Measurements from ENCODE around the gene MLN. TPM values are rescaled to one million over a fixed set of nuclear protein-coding genes. Genes with fewer than 3 reads are reported as not detected.

Gene MLN
- total RNA-seq, 1 experiment from 2014 or later, result not detected

- no peaks in the 10 kb centered on the region for H3K9me3 ChIP-seq (ENCODE audit: control insufficient read depth in 1 of 2, insufficient read depth in 1 of 2, low read depth in 1 of 2, low read length in 2 of 2)
- H3K9ac ChIP-seq (ENCODE audit: low read length), result no peak overlapping the region
- H4K20me1 ChIP-seq (ENCODE audit: insufficient read depth), result no peaks in the 10 kb centered on the region
- no peak for DNase-seq (ENCODE audit: low read depth, low spot score)
- no peaks in the 10 kb centered on the region for H3K9me2 ChIP-seq (ENCODE audit: insufficient read depth)
- no peak overlapping the region for H3K27ac ChIP-seq (ENCODE audit: low read depth, low read length)
- H3K4me3 ChIP-seq (replicated peaks in 1 of 2; ENCODE audit: low read depth in 1 of 2, low read length in 2 of 2), result no peak overlapping the region
- no peak overlapping the region for H3K4me2 ChIP-seq (ENCODE audit: low read length)
- CTCF ChIA-PET, result interaction anchor here (1.5 kb wide), 1 partner anchor 14 kb away, joined by 3 read pairs; no protein-coding TSS in a partner anchor
- no peaks in the 10 kb centered on the region for H3K79me2 ChIP-seq (ENCODE audit: insufficient read depth, low read length)
- intact Hi-C loops (cut with micrococcal nuclease), result no loop called here
- no peak for ATAC-seq
- peaks cover 21 to 39% of the 10 kb centered on the region in 2 experiments for H3K4me1 ChIP-seq (ENCODE audit: control insufficient read depth in 1 of 2, insufficient read depth in 2 of 2, low read length in 2 of 2)
- POLR2A ChIA-PET, result no interaction called here
- RAD21 ChIA-PET (ENCODE audit: low non-redundant PET in 1 of 2, low total read pairs in 2 of 2, uncharacterized antibody in 2 of 2, unreplicated experiment in 2 of 2), result no interaction called here
- no TSS peak for BruUV-seq (replicated peaks)
- H3K27me3 ChIP-seq (ENCODE audit: insufficient read depth, low read length), result no peaks in the 10 kb centered on the region
- no peaks in the 10 kb centered on the region for H3K36me3 ChIP-seq (ENCODE audit: control insufficient read depth in 1 of 2, insufficient read depth in 2 of 2, low read length in 2 of 2)
- TF ChIP-seq EGR1 (IDR thresholded peaks at IDR 0.05; ENCODE audit: low read depth) (no peak), POLR2A (IDR thresholded peaks at IDR 0.05; ENCODE audit: borderline replicate concordance, extremely low read depth, insufficient read depth, insufficient read length) (no peak), ZNF274 (IDR thresholded peaks at IDR 0.05; ENCODE audit: low read depth, low read length) (no peak), SIN3A (IDR thresholded peaks at IDR 0.05; ENCODE audit: low read depth) (no peak), FOSL1 (IDR thresholded peaks at IDR 0.05; ENCODE audit: low read depth) (no peak)
- TF ChIP-seq, protein P1, sequence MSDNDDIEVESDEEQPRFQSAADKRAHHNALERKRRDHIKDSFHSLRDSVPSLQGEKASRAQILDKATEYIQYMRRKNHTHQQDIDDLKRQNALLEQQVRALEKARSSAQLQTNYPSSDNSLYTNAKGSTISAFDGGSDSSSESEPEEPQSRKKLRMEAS (IDR thresholded peaks at IDR 0.05), result no peak
- H2AFZ ChIP-seq (ENCODE audit: low read depth, low read length, poor library complexity, severe bottlenecking), result no peak overlapping the region
Measured at GRCh38 chr6:33836806-33837469, 33.1 kb upstream of the MLN start.

- no TSS peak for BruUV-seq (replicated peaks)
- H3K4me3 ChIP-seq (replicated peaks in 1 of 2; ENCODE audit: low read depth in 1 of 2, low read length in 2 of 2), result no peak overlapping the region
- H3K4me2 ChIP-seq (ENCODE audit: low read length), result no peak overlapping the region
- H3K9ac ChIP-seq (ENCODE audit: low read length), result no peak overlapping the region
- no peaks in the 10 kb centered on the region for H4K20me1 ChIP-seq (ENCODE audit: insufficient read depth)
- H3K9me2 ChIP-seq (ENCODE audit: insufficient read depth), result no peaks in the 10 kb centered on the region
- RAD21 ChIA-PET (ENCODE audit: low non-redundant PET in 1 of 2, low total read pairs in 2 of 2, uncharacterized antibody in 2 of 2, unreplicated experiment in 2 of 2), result no interaction called here
- ATAC-seq (peak; percentile 31; the same call in 1 of the 2 replicates), DNase-seq (ENCODE audit: low read depth, low spot score) (no peak)
- H3K36me3 ChIP-seq (ENCODE audit: control insufficient read depth in 1 of 2, insufficient read depth in 2 of 2, low read length in 2 of 2), result no peaks in the 10 kb centered on the region
- no peaks in the 10 kb centered on the region for H3K9me3 ChIP-seq (ENCODE audit: control insufficient read depth in 1 of 2, insufficient read depth in 1 of 2, low read depth in 1 of 2, low read length in 2 of 2)
- H3K27me3 ChIP-seq (ENCODE audit: insufficient read depth, low read length), result 0 out of 2 replicates have a peak, but pooled peaks cover 3% of the 10 kb centered on the region
- H3K4me1 ChIP-seq (ENCODE audit: control insufficient read depth in 1 of 2, insufficient read depth in 2 of 2, low read length in 2 of 2), result peaks cover 4 to 19% of the 10 kb centered on the region in 2 experiments; a peak in 3 of 4 replicates
- POLR2A ChIA-PET, result no interaction called here
- intact Hi-C loops (cut with micrococcal nuclease), result no loop called here
- CTCF ChIA-PET, result no interaction called here
- no peaks in the 10 kb centered on the region for H3K79me2 ChIP-seq (ENCODE audit: insufficient read depth, low read length)
- H3K27ac ChIP-seq (ENCODE audit: low read depth, low read length), result no peak overlapping the region
- no peak overlapping the region for H2AFZ ChIP-seq (ENCODE audit: low read depth, low read length, poor library complexity, severe bottlenecking)
- no peak for TF ChIP-seq EZH2 (IDR thresholded peaks at IDR 0.05)
- TF ChIP-seq, protein P1 (IDR thresholded peaks at IDR 0.05), result peak; percentile 33; the same call in 1 of the 2 replicates
Measured at GRCh38 chr6:33834401-33835392, 30.9 kb upstream of the MLN start.
